Measurements from ENCODE around the gene STH. TPM values are rescaled to one million over a fixed set of nuclear protein-coding genes. Genes with fewer than 3 reads are reported as not detected.

Gene STH
- total RNA-seq, 2 experiments from 2014 or later: not detected

DNA sequence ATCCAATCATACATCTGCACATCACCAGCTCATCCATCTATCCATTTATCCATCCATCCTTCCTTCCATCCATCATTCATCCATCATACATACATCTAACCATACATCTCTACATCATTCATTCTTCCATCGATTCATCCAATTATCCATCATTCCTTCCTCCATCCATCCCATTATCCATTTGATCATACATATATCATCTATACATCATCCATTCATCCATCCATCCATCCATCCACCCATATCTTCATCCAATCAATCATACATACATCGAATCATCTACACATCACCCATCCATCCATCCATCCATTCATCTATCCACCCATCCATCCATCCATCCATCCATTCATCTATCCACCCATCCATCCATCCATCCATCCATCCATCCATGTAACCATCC, 29.3 kb upstream of the STH start:
- H3K27me3 Mint-ChIP-seq: peaks cover 15% of the 10 kb centered on the region
- intact Hi-C loops (cut with DNase I, micrococcal nuclease): no loop called here
- no peaks in the 10 kb centered on the region for H3K4me1 Mint-ChIP-seq
- DNase-seq: no peak
- H3K36me3 Mint-ChIP-seq (ENCODE audit: low read depth): no peaks in the 10 kb centered on the region
- CTCF ChIA-PET: interaction anchor here (0.8 kb wide), 1 partner anchor 1168 kb away, joined by 5 read pairs; no protein-coding TSS in a partner anchor
- POLR2A ChIA-PET: no interaction called here
- no peak overlapping the region for H3K4me3 Mint-ChIP-seq
- no peak for ATAC-seq
- H3K27ac Mint-ChIP-seq: no peak overlapping the region
- peaks cover 3% of the 10 kb centered on the region for H3K9me3 Mint-ChIP-seq (ENCODE audit: low read depth)

DNA sequence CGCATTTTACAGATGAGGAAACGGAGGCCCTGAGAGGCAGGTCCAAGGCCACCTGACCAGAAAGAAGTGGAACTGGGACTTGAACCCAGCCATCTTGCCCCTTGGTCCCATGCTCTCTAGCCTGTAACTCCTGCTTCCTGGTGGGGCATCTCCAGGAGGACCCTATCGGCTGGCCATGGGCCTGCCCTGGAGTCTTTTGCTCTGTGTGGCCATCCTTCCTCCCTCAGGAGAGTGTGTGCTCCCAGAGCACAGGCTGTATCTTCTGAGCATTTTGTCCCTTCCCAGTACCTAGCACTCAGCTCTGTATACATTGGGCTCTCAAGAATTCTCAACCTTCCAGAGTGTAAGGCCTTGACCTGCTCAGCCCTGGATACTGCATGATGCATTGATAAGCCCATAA, 28.4 kb upstream of the STH start:
- H3K4me1 Mint-ChIP-seq: no peaks in the 10 kb centered on the region
- DNase-seq: no peak
- POLR2A ChIA-PET: no interaction called here
- ATAC-seq: no peak
- H3K27me3 Mint-ChIP-seq: peaks cover 14% of the 10 kb centered on the region
- no peak overlapping the region for H3K27ac Mint-ChIP-seq
- H3K36me3 Mint-ChIP-seq (ENCODE audit: low read depth): no peaks in the 10 kb centered on the region
- CTCF ChIA-PET: interaction anchor here (0.7 to 0.9 kb wide), 2 partner anchors 22 to 28 kb away, joined by 3 to 4 read pairs; no protein-coding TSS in a partner anchor
- H3K9me3 Mint-ChIP-seq (ENCODE audit: low read depth): peaks cover 3% of the 10 kb centered on the region
- intact Hi-C loops (cut with DNase I, micrococcal nuclease): no loop called here
- H3K4me3 Mint-ChIP-seq: no peak overlapping the region

DNA sequence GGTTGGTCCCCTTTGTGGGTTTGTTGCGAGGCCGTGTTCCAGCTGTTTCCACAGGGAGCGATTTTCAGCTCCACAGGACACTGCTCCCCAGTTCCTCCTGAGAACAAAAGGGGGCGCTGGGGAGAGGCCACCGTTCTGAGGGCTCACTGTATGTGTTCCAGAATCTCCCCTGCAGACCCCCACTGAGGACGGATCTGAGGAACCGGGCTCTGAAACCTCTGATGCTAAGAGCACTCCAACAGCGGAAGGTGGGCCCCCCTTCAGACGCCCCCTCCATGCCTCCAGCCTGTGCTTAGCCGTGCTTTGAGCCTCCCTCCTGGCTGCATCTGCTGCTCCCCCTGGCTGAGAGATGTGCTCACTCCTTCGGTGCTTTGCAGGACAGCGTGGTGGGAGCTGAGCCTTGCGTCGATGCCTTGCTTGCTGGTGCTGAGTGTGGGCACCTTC, 27.3 kb upstream of the STH start:
- no peak overlapping the region for H3K4me3 Mint-ChIP-seq
- POLR2A ChIA-PET: no interaction called here
- DNase-seq (no peak), ATAC-seq (no peak)
- peaks cover 3% of the 10 kb centered on the region for H3K9me3 Mint-ChIP-seq (ENCODE audit: low read depth)
- H3K27me3 Mint-ChIP-seq: peaks cover 9% of the 10 kb centered on the region
- H3K36me3 Mint-ChIP-seq (ENCODE audit: low read depth): no peaks in the 10 kb centered on the region
- no peak overlapping the region for H3K27ac Mint-ChIP-seq
- CTCF ChIA-PET: interaction anchor here (0.9 kb wide), 1 partner anchor 23 kb away, joined by 4 read pairs; no protein-coding TSS in a partner anchor
- intact Hi-C loops (cut with DNase I, micrococcal nuclease): no loop called here
- no peaks in the 10 kb centered on the region for H3K4me1 Mint-ChIP-seq

DNA sequence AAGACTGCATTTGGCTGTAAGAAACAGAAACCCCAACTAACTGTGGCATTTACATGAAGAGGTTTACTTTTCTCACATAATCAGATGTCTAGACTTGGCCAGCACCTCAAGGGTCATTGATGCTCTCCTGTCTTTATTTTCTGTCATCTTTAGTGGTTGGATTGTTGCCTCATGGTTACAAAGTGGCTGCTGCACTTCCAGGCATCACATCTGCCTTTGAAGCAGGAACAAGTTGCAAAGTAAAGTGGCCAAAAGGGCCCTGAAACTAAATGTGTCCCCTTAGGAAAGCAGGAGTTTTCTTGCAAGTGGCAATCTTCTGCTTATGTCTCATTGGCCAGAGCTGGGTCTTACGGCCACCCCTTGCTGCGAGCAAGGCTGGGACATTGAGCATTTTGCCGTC, 26.5 kb upstream of the STH start:
- Mint-ChIP-seq H3K36me3 (ENCODE audit: low read depth) (no peaks in the 10 kb centered on the region), H3K4me3 (no peak overlapping the region), H3K27ac (no peak overlapping the region), H3K9me3 (ENCODE audit: low read depth) (peaks cover 3% of the 10 kb centered on the region), H3K27me3 (peaks cover 7% of the 10 kb centered on the region), H3K4me1 (no peaks in the 10 kb centered on the region)
- ChIA-PET POLR2A (no interaction called here), CTCF (no interaction called here)
- DNase-seq (no peak), ATAC-seq (no peak)
- intact Hi-C loops (cut with DNase I, micrococcal nuclease): no loop called here

DNA sequence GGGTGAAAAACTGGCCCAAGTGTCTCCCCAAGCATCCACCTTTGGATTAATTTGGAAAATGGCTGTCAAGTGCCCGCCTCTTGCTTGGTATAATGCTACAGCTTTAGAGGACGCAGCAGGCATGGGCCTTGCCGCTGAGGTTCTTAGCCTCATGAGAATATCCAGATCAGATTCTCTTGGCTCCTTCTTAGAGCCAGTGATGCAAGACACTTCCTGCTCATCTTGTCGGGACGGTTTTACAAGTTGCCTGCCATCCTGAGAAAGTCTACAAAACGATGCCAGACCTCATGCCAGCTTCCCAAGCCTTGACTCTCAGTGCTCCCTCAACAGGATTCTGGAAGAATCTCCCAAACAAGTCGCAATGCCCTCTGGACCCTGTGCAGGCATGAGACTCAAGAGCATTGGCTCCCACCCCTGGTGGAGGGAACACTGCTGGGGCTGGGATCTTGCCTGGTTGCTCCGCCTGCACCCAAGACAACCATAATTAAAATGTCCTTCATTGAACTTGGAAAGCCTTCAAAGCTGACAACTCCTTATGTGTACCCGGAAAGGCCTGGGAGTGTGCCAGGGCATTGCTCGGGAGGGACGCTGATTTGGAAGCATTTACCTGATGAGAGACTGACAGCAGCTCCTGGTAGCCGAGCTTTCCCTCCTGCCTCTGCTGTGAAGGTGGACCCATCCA, 25.8 kb upstream of the STH start:
- H3K9me3 Mint-ChIP-seq (ENCODE audit: low read depth): peaks cover 3% of the 10 kb centered on the region
- no peaks in the 10 kb centered on the region for H3K4me1 Mint-ChIP-seq
- DNase-seq (no peak), ATAC-seq (no peak)
- H3K27me3 Mint-ChIP-seq: peaks cover 5% of the 10 kb centered on the region
- H3K4me3 Mint-ChIP-seq: no peak overlapping the region
- H3K36me3 Mint-ChIP-seq (ENCODE audit: low read depth): no peaks in the 10 kb centered on the region
- no peak overlapping the region for H3K27ac Mint-ChIP-seq
- CTCF ChIA-PET: interaction anchor here (1.1 kb wide), 1 partner anchor 27 kb away, joined by 3 read pairs; no protein-coding TSS in a partner anchor
- intact Hi-C loops (cut with DNase I, micrococcal nuclease): no loop called here
- POLR2A ChIA-PET: no interaction called here

DNA sequence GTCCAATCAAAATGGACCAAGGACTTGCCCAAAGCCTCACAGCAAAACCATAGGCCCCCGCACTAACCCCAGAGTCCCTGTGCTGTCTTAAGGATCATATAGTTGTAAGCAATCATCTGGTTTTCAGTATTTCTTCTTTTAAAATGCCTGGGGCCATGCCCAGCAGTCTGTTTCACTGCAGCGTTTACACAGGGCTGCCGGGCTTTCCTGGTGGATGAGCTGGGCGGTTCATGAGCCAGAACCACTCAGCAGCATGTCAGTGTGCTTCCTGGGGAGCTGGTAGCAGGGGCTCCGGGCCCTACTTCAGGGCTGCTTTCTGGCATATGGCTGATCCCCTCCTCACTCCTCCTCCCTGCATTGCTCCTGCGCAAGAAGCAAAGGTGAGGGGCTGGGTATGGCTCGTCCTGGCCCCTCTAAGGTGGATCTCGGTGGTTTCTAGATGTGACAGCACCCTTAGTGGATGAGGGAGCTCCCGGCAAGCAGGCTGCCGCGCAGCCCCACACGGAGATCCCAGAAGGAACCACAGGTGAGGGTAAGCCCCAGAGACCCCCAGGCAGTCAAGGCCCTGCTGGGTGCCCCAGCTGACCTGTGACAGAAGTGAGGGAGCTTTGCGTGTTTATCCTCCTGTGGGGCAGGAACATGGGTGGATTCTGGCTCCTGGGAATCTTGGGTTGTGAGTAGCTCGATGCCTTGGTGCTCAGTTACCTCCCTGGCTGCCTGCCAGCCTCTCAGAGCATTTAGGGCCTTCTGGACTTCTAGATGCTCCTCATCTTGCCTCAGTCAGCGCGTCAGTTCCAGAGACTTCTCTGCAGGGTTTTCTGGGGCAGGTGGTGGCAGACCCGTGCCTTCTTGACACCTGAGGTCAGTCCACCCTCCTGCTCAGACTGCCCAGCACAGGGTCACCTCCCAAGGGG, 24.8 kb upstream of the STH start:
- Mint-ChIP-seq H3K36me3 (ENCODE audit: low read depth) (no peaks in the 10 kb centered on the region), H3K27me3 (peaks cover 5% of the 10 kb centered on the region), H3K4me3 (no peak overlapping the region), H3K27ac (no peak overlapping the region), H3K4me1 (no peaks in the 10 kb centered on the region), H3K9me3 (ENCODE audit: low read depth) (peaks cover 3% of the 10 kb centered on the region)
- POLR2A ChIA-PET: no interaction called here
- DNase-seq (no peak), ATAC-seq (no peak)
- CTCF ChIA-PET: interaction anchor here (0.7 to 1.1 kb wide), 4 partner anchors 8 to 328 kb away, joined by 3 read pairs; no protein-coding TSS in a partner anchor
- intact Hi-C loops (cut with DNase I, micrococcal nuclease): no loop called here

DNA sequence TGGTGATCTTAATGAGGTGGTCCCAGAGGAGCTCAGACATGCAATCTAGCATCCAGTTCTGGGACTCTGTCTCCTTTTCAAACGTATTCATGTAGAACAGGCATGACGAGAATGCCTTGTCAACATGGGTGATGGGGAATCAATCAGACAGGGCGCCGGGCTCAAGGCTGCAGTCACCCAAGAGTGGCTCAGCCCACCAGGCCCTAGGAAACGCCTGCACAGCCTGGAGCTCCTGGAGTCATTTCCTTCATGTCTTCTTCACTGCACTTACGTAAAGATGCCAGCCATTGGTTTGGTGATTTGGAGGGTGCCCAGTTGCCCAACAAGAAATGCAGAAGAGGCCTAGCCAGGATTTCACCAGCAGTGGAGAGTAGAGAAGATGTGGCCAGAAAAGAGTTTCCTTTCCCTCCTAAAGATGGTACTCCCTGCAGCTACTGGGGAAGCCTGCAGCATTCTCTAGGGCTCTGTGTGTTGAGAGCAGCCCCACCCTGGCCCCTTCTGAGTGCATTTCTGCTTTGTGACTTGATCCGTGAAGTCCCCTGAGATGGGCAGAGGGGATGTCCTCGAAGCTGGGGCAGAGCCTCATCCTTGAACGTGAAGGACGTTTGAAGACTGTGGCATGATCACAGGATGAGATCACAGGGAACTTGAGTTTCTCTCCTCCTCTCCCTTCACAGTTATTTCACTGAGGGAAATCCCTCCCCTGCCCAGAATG, 24.0 kb upstream of the STH start:
- Mint-ChIP-seq H3K4me1 (no peaks in the 10 kb centered on the region), H3K36me3 (ENCODE audit: low read depth) (no peaks in the 10 kb centered on the region), H3K9me3 (ENCODE audit: low read depth) (peaks cover 3% of the 10 kb centered on the region), H3K27ac (no peak overlapping the region), H3K27me3 (no peaks in the 10 kb centered on the region), H3K4me3 (no peak overlapping the region)
- no peak for ATAC-seq
- ChIA-PET CTCF (interaction anchor here (0.7 to 1.1 kb wide), 3 partner anchors 9 to 328 kb away, joined by 3 read pairs; no protein-coding TSS in a partner anchor), POLR2A (no interaction called here)
- no peak for DNase-seq
- intact Hi-C loops (cut with DNase I, micrococcal nuclease): no loop called here

DNA sequence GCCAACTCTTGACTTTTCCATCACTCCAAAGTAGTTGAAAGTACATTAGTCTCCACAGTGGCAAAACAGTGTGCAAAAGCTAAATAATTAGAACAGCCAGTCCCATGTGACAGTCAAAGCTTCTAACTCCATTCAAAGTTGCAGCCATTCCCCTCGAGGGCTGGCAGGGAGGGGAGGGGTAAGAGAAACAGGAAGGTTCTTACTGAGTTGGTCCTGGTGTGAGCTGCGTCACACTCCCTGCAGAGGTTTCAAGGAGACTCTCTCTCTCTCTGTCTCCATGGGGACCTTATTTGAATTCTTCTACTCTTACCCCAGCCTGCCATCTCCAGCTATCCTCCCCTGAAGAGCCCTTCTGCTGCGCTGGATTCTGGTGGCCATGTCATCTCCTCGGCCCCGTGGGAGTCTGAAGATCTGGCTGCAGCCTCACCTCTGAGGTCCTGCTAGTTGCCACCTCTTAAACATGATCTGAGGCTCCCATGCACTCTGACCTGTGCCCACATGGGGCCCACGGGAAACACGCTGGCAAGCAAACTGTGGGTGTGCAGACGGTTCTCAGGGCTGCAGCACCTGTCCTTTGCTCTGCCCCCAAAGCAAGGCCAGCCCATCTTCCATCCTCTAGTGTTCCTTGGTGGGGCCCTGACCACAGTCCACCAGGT, 23.3 kb upstream of the STH start:
- Mint-ChIP-seq H3K27me3 (no peaks in the 10 kb centered on the region), H3K27ac (no peak overlapping the region), H3K4me1 (no peaks in the 10 kb centered on the region), H3K9me3 (ENCODE audit: low read depth) (peaks cover 3% of the 10 kb centered on the region), H3K36me3 (ENCODE audit: low read depth) (no peaks in the 10 kb centered on the region), H3K4me3 (no peak overlapping the region)
- ChIA-PET CTCF (no interaction called here), POLR2A (no interaction called here)
- no peak for DNase-seq
- intact Hi-C loops (cut with DNase I, micrococcal nuclease): no loop called here
- ATAC-seq: no peak

DNA sequence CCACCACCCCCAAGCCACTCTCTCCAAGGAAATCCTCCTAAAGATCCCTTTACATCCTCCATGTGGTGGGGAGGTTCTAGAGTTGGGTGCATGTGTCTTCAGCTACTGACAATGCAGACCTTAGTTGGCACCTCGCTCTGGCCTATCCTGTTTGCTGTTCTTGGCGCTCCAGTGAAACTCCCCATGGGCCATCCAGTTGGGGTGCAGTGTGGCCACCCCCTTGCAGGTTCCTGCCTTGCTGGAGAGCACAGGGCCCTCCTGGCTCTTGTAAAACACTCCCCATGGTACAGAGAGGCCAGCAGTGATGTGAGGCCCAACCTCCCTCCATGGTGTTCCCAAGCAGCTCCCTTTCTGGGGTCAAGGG, 22.7 kb upstream of the STH start:
- Mint-ChIP-seq H3K9me3 (ENCODE audit: low read depth) (peaks cover 3% of the 10 kb centered on the region), H3K4me3 (no peak overlapping the region), H3K27me3 (no peaks in the 10 kb centered on the region), H3K27ac (no peak overlapping the region), H3K36me3 (ENCODE audit: low read depth) (no peaks in the 10 kb centered on the region), H3K4me1 (no peaks in the 10 kb centered on the region)
- intact Hi-C loops (cut with DNase I, micrococcal nuclease): no loop called here
- DNase-seq (no peak), ATAC-seq (no peak)
- ChIA-PET CTCF (no interaction called here), POLR2A (no interaction called here)

DNA sequence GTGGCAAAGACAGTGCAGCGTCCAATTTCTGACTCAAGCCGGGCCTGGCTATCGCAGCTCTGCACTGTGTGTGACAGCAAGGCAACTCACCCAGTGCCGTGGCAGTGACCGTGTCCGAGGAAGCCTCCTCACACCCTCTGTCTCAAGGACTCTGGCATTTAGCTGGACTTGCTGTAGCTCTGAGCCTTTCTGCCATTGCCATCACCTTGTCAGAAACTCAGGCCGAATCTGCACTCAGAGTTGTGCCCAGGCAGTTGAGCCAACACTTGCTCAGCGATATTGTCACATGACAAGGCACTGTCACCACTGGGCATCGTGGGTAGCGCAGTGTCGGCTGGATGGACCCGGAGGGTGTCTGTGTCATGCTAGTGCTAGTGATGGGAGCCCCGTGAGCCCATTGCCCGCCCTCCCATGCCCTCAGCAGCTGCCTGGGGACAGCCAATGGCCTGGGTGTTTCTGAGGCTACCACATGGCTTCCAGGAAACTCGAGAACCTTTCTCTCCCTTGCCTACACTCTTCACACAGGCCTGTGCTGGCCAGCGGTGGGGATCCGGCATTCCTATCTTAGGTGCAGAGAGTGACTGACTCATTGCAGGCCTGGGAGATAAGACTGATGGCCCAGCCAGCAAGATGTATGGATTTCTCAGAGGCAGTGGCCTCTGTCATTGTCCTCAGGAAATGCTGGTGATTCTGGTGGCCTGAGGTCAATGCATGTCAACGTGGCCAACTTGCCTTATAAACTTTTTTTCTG, 22.1 kb upstream of the STH start:
- CTCF ChIA-PET: no interaction called here

DNA sequence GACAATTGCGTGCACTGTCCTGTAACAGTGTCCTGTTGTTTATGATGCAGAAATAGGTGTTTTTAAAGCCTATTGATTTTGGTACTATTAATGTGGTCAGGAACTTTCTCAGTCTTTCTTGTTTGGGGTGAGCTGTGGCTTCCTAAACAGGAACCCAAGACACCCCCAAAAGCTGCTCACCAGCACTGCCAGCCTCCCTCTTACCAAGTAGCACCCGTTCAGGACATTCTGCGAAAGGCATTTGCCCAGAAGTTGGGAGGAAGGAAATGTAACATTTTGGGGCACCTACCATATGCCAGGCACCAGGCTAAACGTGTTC, 21.6 kb upstream of the STH start:
- no peak for DNase-seq
- POLR2A ChIA-PET: no interaction called here
- CTCF ChIA-PET: interaction anchor here (0.8 kb wide), 1 partner anchor 10 kb away, joined by 4 read pairs; no protein-coding TSS in a partner anchor

More for the DNA sequence above, 22.1 kb upstream of the STH start:
- DNase-seq: no peak
- intact Hi-C loops (cut with DNase I, micrococcal nuclease): no loop called here
- no peaks in the 10 kb centered on the region for H3K27me3 Mint-ChIP-seq
- H3K36me3 Mint-ChIP-seq (ENCODE audit: low read depth): no peaks in the 10 kb centered on the region
- H3K4me1 Mint-ChIP-seq: no peaks in the 10 kb centered on the region
- POLR2A ChIA-PET: no interaction called here
- H3K27ac Mint-ChIP-seq: no peak overlapping the region
- ATAC-seq: no peak
- peaks cover 3% of the 10 kb centered on the region for H3K9me3 Mint-ChIP-seq (ENCODE audit: low read depth)
- H3K4me3 Mint-ChIP-seq: no peak overlapping the region

More for the DNA sequence above, 21.6 kb upstream of the STH start:
- Mint-ChIP-seq H3K4me3 (no peak overlapping the region), H3K27ac (no peak overlapping the region), H3K27me3 (no peaks in the 10 kb centered on the region), H3K9me3 (ENCODE audit: low read depth) (peaks cover under 1% of the 10 kb centered on the region), H3K4me1 (no peaks in the 10 kb centered on the region), H3K36me3 (ENCODE audit: low read depth) (no peaks in the 10 kb centered on the region)
- intact Hi-C loops (cut with DNase I, micrococcal nuclease): no loop called here
- no peak for ATAC-seq
